Mesodermal cell (in vitro differentiated cells): ENCODE measurements around the gene CNGA3. TPM values are rescaled to one million over a fixed set of nuclear protein-coding genes. Genes with fewer than 3 reads are reported as not detected.
A peak's percentile ranks its signal among the peaks of the same experiment; 100 is the strongest.
"Not testable (repeated sequence)": the region's sequence is repeated elsewhere in the genome, so short reads cannot be mapped to it uniquely, and the experiment has no call there.

Experiments used
- H3K27ac ChIP-seq: 2 replicates; pipeline ENCODE4 v1.7.0; 2013; ENCODE audit warnings: mild to moderate bottlenecking, low read depth, low read length, moderate library complexity; ENCODE audit not compliant: severe bottlenecking
- H3K36me3 ChIP-seq: 2 replicates; pipeline ENCODE4 v1.7.1; 2013; ENCODE audit warnings: mild to moderate bottlenecking, low read length, moderate library complexity; ENCODE audit not compliant: control insufficient read depth, insufficient read depth
- H3K4me1 ChIP-seq: one replicate; pipeline ENCODE4 v1.7.1; 2013; ENCODE audit warnings: mild to moderate bottlenecking, low read length; ENCODE audit not compliant: insufficient read depth, control insufficient read depth, poor library complexity, severe bottlenecking
- H3K4me3 ChIP-seq: 2 replicates; pipeline ENCODE4 v1.7.0; 2013; ENCODE audit warnings: low read length, control low read depth, mild to moderate bottlenecking; ENCODE audit not compliant: insufficient read depth, poor library complexity, severe bottlenecking; ENCODE audit errors: extremely low read depth
- H3K9me3 ChIP-seq: 2 replicates; pipeline ENCODE4 v1.7.1; 2013; ENCODE audit warnings: mild to moderate bottlenecking, low read length, moderate library complexity; ENCODE audit not compliant: control insufficient read depth
- WGBS, 2 experiments: methylation state at CpG; one replicate each; pipeline ENCODE4 v1.1.5; 2013; ENCODE audit warnings: missing lambda C conversion rate in 2 of 2; ENCODE audit not compliant: insufficient coverage in 2 of 2; 5-methylcytosine and 5-hydroxymethylcytosine counted together
- polyA plus RNA-seq, 2 experiments: library from polyadenylated mRNA; stranded (reverse); fragments of 50-300 nt; gene quantifications; one replicate each; pipeline ENCODE4 v1.2.3, GENCODE V29; 2013

Gene CNGA3
- polyA plus RNA-seq (2013, experiment 1 of 2): 0.22 TPM
- 0.10 TPM for polyA plus RNA-seq (2013, experiment 2 of 2)

- no peak within 1 kb of the TSS for H3K27ac ChIP-seq
- H3K4me1 ChIP-seq: no peaks in the 10 kb centered on the region
- no peaks in the 10 kb centered on the region for H3K36me3 ChIP-seq
- 0 to 1% methylated on average over 28 to 33 of the region's 72 CpGs for WGBS, 2 experiments
- peak within 1 kb of the TSS; percentile 18 for H3K4me3 ChIP-seq
- no peaks in the 10 kb centered on the region for H3K9me3 ChIP-seq
Observed at GRCh38 chr2:98346311-98347236, at the start of gene CNGA3. TSS of gene CNGA3 (plus strand) at chr2:98346456. CDS start at chr2:98369976, 23,520 bp downstream.

- H3K36me3 ChIP-seq: no peaks in the 10 kb centered on the region
- no peak overlapping the region for H3K4me3 ChIP-seq
- H3K4me1 ChIP-seq: no peaks in the 10 kb centered on the region
- WGBS, 2 experiments: 81 to 88% methylated on average over 9 to 10 of the region's 12 CpGs
- no peak overlapping the region for H3K27ac ChIP-seq
- no peaks in the 10 kb centered on the region for H3K9me3 ChIP-seq
Observed at GRCh38 chr2:98297817-98298682, 48.2 kb upstream of the CNGA3 start.

GRCh38 chr2:98298683-98299164, 47.5 kb upstream of the CNGA3 start:
- Histone ChIP-seq H3K4me1 (no peaks in the 10 kb centered on the region), H3K9me3 (no peaks in the 10 kb centered on the region), H3K4me3 (no peak overlapping the region), H3K36me3 (no peaks in the 10 kb centered on the region), H3K27ac (no peak overlapping the region)
- WGBS, 2 experiments: 82% methylated on average over 2 to 3 of the region's 6 CpGs

GRCh38 chr2:98299211-98299905, 46.9 kb upstream of the CNGA3 start:
- WGBS, 2 experiments: 75 to 88% methylated on average over 4 to 7 of the region's 8 CpGs
- H3K36me3 ChIP-seq: no peaks in the 10 kb centered on the region
- no peaks in the 10 kb centered on the region for H3K4me1 ChIP-seq
- no peak overlapping the region for H3K27ac ChIP-seq
- H3K9me3 ChIP-seq: no peaks in the 10 kb centered on the region
- no peak overlapping the region for H3K4me3 ChIP-seq

- H3K27ac ChIP-seq: no peak overlapping the region
- no peaks in the 10 kb centered on the region for H3K9me3 ChIP-seq
- H3K36me3 ChIP-seq: no peaks in the 10 kb centered on the region
- WGBS, 2 experiments: 87 to 95% methylated on average over 6 to 12 of the region's 12 CpGs
- no peak overlapping the region for H3K4me3 ChIP-seq
- H3K4me1 ChIP-seq: no peaks in the 10 kb centered on the region
Observed at GRCh38 chr2:98300141-98300874, 45.9 kb upstream of the CNGA3 start.

- Histone ChIP-seq H3K4me3 (no peak overlapping the region), H3K27ac (no peak overlapping the region), H3K9me3 (no peaks in the 10 kb centered on the region), H3K4me1 (no peaks in the 10 kb centered on the region), H3K36me3 (no peaks in the 10 kb centered on the region)
- 62 to 100% methylated on average over 2 to 3 of the region's 5 CpGs for WGBS, 2 experiments
Observed at GRCh38 chr2:98301469-98301868, 44.8 kb upstream of the CNGA3 start.

- 89% methylated on average over 7 of the region's 9 CpGs for WGBS, 2 experiments
- H3K4me3 ChIP-seq, H3K9me3 ChIP-seq, H3K36me3 ChIP-seq, H3K27ac ChIP-seq, H3K4me1 ChIP-seq: not testable (repeated sequence)
Observed at GRCh38 chr2:98307131-98307696, 39.0 kb upstream of the CNGA3 start.

- Histone ChIP-seq H3K4me1 (no peaks in the 10 kb centered on the region), H3K36me3 (no peaks in the 10 kb centered on the region), H3K4me3 (no peak overlapping the region), H3K9me3 (no peaks in the 10 kb centered on the region), H3K27ac (no peak overlapping the region)
- 87 to 91% methylated on average over 6 to 7 of the region's 8 CpGs for WGBS, 2 experiments
Observed at GRCh38 chr2:98308068-98308467, 38.2 kb upstream of the CNGA3 start.

GRCh38 chr2:98308532-98308931, 37.7 kb upstream of the CNGA3 start:
- Histone ChIP-seq H3K4me1 (no peaks in the 10 kb centered on the region), H3K36me3 (no peaks in the 10 kb centered on the region), H3K9me3 (no peaks in the 10 kb centered on the region), H3K27ac (no peak overlapping the region), H3K4me3 (no peak overlapping the region)
- WGBS, 2 experiments: 81 to 98% methylated on average over 4 of the region's 4 CpGs
